GM10847 (cell line): ENCODE measurements around the gene OR51G1.

Experiments used
- POLR2A ChIP-seq: IDR thresholded peaks from 2 replicates; pipeline ENCODE4 v1.6.1; 2011; ENCODE audit not compliant: insufficient read length; ENCODE audit errors: extremely low read depth

The OR51G1 gene

DNA sequence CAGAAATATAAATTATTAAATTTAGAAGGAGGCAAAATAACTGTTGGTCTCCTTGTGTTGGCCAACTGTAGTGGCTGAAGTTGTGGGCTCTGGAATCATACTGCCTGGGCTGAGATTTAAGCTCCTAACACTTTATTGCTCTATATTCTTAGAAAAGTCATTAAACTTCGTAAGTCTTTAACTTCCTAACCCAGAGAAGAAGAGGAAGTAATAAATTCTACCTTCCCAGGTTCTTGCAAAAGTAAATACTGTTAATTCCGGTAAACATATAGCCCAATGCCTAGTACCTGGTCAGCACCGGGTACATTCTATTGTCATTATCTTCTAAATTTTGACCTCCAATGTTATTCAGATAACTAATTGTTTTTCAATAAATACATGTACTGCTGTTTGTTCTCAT is 38.0 kb downstream of the OR51G1 start:
- no peak for TF ChIP-seq POLR2A

DNA sequence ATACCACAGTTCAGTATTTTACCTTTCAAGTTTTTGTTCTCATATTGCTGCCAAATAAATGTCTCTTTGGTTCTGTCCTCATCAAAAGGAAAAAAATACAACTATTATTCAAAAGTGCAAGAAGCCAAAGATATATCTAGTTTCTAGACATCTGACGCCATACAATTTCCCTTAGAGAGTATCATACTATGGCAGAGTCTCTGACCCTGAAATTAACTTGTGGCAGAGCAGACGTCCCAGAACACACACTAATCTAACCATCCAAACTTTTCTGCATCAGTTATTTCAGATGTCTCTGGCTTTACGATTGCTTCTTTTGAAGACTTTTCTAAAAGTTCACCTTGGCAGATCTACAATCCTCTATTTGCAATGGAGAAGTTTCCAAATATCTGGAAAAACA is 39.8 kb downstream of the OR51G1 start:
- no peak for TF ChIP-seq POLR2A

DNA sequence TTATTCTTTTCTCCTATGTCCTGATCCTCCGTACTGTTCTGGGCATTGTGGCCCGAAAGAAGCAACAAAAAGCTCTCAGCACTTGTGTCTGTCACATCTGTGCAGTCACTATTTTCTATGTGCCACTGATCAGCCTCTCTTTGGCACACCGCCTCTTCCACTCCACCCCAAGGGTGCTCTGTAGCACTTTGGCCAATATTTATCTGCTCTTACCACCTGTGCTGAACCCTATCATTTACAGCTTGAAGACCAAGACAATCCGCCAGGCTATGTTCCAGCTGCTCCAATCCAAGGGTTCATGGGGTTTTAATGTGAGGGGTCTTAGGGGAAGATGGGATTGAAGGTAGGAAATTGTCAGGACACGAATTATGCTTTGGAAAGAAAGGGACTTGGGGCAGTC is 41.6 kb downstream of the OR51G1 start:
- no peak for TF ChIP-seq POLR2A

DNA sequence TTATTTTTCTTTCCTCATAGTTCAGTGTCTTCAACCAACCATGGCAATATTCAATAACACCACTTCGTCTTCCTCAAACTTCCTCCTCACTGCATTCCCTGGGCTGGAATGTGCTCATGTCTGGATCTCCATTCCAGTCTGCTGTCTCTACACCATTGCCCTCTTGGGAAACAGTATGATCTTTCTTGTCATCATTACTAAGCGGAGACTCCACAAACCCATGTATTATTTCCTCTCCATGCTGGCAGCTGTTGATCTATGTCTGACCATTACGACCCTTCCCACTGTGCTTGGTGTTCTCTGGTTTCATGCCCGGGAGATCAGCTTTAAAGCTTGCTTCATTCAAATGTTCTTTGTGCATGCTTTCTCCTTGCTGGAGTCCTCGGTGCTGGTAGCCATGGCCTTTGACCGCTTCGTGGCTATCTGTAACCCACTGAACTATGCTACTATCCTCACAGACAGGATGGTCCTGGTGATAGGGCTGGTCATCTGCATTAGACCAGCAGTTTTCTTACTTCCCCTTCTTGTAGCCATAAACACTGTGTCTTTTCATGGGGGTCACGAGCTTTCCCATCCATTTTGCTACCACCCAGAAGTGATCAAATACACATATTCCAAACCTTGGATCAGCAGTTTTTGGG is 42.2 kb downstream of the OR51G1 start, which contains the start of gene OR51T1:
Gene OR51T1 (plus strand): TSS at position 41 of the 641 bp plus-strand sequence. CDS start 0 bp downstream, at position 41.
- TF ChIP-seq POLR2A, result no peak

DNA sequence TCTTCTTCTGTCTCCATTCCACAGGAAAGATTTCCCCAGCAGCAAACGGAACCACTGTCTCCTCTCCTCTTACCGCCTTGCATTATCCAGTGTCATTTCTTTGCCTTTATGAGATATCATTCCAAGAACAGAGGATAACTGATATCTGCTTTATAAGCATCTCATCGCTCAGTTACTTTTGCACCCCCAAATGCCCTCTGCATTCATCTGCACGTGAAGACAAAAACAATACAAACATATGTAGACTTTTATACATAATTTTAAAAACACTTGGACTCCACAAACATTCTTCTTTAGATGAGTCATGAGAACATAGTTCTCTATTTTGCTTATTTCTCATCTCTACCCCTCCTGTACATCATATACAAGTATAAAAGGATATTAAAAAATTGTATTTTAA is 43.0 kb downstream of the OR51G1 start:
- no peak for TF ChIP-seq POLR2A
